ENCODE data around the gene MAPKAP1.

DNA sequence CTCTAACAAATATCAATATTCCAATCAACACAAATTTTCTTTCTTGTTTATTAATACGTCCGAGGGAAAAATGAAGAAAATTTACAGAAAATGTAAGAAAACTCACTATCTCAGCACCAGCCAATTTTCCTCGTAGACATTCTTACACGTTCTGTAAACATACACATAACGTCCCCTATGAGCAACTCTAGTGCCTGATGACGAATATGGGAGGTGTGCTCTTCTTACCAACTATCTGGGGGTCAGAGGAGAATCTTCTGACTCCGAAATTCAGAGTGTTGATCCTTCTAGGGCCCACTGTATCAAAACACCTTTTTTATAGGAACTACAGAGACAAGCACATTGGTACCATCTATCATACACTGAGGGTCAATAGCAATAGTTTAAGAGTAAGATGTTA lies 246.7 kb downstream of the MAPKAP1 start:
- no peak for TF ChIP-seq POLR2A (IDR thresholded peaks at IDR 0.05)
- TF ChIP-seq, protein P1, sequence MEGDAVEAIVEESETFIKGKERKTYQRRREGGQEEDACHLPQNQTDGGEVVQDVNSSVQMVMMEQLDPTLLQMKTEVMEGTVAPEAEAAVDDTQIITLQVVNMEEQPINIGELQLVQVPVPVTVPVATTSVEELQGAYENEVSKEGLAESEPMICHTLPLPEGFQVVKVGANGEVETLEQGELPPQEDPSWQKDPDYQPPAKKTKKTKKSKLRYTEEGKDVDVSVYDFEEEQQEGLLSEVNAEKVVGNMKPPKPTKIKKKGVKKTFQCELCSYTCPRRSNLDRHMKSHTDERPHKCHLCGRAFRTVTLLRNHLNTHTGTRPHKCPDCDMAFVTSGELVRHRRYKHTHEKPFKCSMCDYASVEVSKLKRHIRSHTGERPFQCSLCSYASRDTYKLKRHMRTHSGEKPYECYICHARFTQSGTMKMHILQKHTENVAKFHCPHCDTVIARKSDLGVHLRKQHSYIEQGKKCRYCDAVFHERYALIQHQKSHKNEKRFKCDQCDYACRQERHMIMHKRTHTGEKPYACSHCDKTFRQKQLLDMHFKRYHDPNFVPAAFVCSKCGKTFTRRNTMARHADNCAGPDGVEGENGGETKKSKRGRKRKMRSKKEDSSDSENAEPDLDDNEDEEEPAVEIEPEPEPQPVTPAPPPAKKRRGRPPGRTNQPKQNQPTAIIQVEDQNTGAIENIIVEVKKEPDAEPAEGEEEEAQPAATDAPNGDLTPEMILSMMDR (IDR thresholded peaks at IDR 0.05) = no peak
